H9 (cell line): ENCODE results near the gene EEF1A2. TPM values are rescaled to one million over a fixed set of nuclear protein-coding genes. Genes with fewer than 3 reads are reported as not detected.
A peak's percentile ranks its signal among the peaks of the same experiment; 100 is the strongest.

ENCODE experiments used
- DNase-seq: peaks from one replicate; pipeline ENCODE4 v3.0.0-alpha.2; 2017
- H2AFZ ChIP-seq: one replicate; pipeline ENCODE4 v1.6.1; 2013; ENCODE audit warnings: mild to moderate bottlenecking, low read length, control low read depth, moderate library complexity
- H2AK5ac ChIP-seq: 2 replicates; pipeline ENCODE4 v1.6.1; 2013; ENCODE audit warnings: low read length, control low read depth, mixed read lengths; ENCODE audit not compliant: insufficient read length
- H2BK120ac ChIP-seq: one replicate; pipeline ENCODE4 v1.6.1; 2013; ENCODE audit warnings: low read depth, mild to moderate bottlenecking, low read length, control low read depth, inconsistent platforms; ENCODE audit not compliant: poor library complexity, severe bottlenecking
- H2BK12ac ChIP-seq: 2 replicates; pipeline ENCODE4 v1.6.1; 2013; ENCODE audit warnings: low read length, control low read depth, mixed read lengths, low read depth; ENCODE audit not compliant: insufficient read length
- H2BK15ac ChIP-seq: 2 replicates; pipeline ENCODE4 v1.6.1; 2013; ENCODE audit warnings: low read depth, low read length, control low read depth
- H2BK20ac ChIP-seq: one replicate; pipeline ENCODE4 v1.6.1; 2013; ENCODE audit warnings: low read depth, mild to moderate bottlenecking, low read length, control low read depth, inconsistent platforms; ENCODE audit not compliant: poor library complexity, severe bottlenecking
- H2BK5ac ChIP-seq: 2 replicates; pipeline ENCODE4 v1.6.1; 2013; ENCODE audit warnings: low read length, control low read depth, mixed read lengths; ENCODE audit not compliant: insufficient read length
- H3K14ac ChIP-seq: 2 replicates; pipeline ENCODE4 v1.6.1; 2013; ENCODE audit warnings: low read length, control low read depth; ENCODE audit not compliant: insufficient read depth
- H3K18ac ChIP-seq: 2 replicates; pipeline ENCODE4 v1.6.1; 2013; ENCODE audit warnings: low read depth, mild to moderate bottlenecking, mixed read lengths, low read length, control low read depth; ENCODE audit not compliant: insufficient read length
- H3K23ac ChIP-seq: 2 replicates; pipeline ENCODE4 v1.6.1; 2013; ENCODE audit warnings: low read length, control low read depth, mixed read lengths, low read depth; ENCODE audit not compliant: insufficient read length
- H3K23me2 ChIP-seq: 2 replicates; pipeline ENCODE4 v1.6.1; 2013; ENCODE audit warnings: low read depth, mild to moderate bottlenecking, mixed read lengths, low read length, control low read depth; ENCODE audit not compliant: insufficient read length, poor library complexity, severe bottlenecking
- H3K27ac ChIP-seq: 2 replicates; pipeline ENCODE4 v1.5.1; 2013; ENCODE audit warnings: low read length, control low read depth, mixed read lengths, low read depth; ENCODE audit not compliant: insufficient read length
- H3K27me3 ChIP-seq: 2 replicates; pipeline ENCODE4 v1.6.1; 2013; ENCODE audit warnings: low read length, control low read depth, inconsistent platforms; ENCODE audit not compliant: insufficient read depth
- H3K4ac ChIP-seq: 2 replicates; pipeline ENCODE4 v1.6.1; 2013; ENCODE audit warnings: low read depth, mild to moderate bottlenecking, control low read depth, inconsistent platforms, low read length, moderate library complexity
- H3K4me1 ChIP-seq: 2 replicates; pipeline ENCODE4 v1.6.1; 2013; ENCODE audit warnings: low read length, control low read depth, inconsistent platforms; ENCODE audit not compliant: insufficient read depth
- H3K4me2 ChIP-seq: 2 replicates; pipeline ENCODE4 v1.6.1; 2013; ENCODE audit warnings: low read length, control low read depth, mixed read lengths; ENCODE audit not compliant: insufficient read length, insufficient read depth
- H3K56ac ChIP-seq: 2 replicates; pipeline ENCODE4 v1.6.1; 2013; ENCODE audit warnings: low read depth, mild to moderate bottlenecking, mixed read lengths, low read length, control low read depth; ENCODE audit not compliant: insufficient read length
- H3K79me1 ChIP-seq: 2 replicates; pipeline ENCODE4 v1.6.1; 2013; ENCODE audit warnings: low read depth, mild to moderate bottlenecking, moderate library complexity, low read length, control low read depth, inconsistent platforms; ENCODE audit not compliant: insufficient read depth, poor library complexity, severe bottlenecking
- H3K79me2 ChIP-seq: 2 replicates; pipeline ENCODE4 v1.6.1; 2013; ENCODE audit warnings: low read length, control low read depth, inconsistent platforms; ENCODE audit not compliant: insufficient read depth
- H3K9ac ChIP-seq: 2 replicates; pipeline ENCODE4 v1.6.1; 2013; ENCODE audit warnings: low read length, control low read depth, mixed read lengths; ENCODE audit not compliant: insufficient read length; ENCODE audit errors: extremely low read depth
- H3K9me3 ChIP-seq: one replicate; pipeline ENCODE4 v1.6.1; 2013; ENCODE audit warnings: low read depth, low read length, inconsistent platforms; ENCODE audit not compliant: control insufficient read depth
- H3T11ph ChIP-seq: one replicate; pipeline ENCODE4 v1.6.1; 2013; ENCODE audit warnings: mild to moderate bottlenecking, low read length, control low read depth, inconsistent platforms
- H4K20me1 ChIP-seq: one replicate; pipeline ENCODE4 v1.6.1; 2013; ENCODE audit not compliant: control insufficient read depth, insufficient read length, insufficient read depth
- H4K5ac ChIP-seq: 2 replicates; pipeline ENCODE4 v1.6.1; 2013; ENCODE audit warnings: low read depth, mild to moderate bottlenecking, mixed read lengths, low read length, control low read depth; ENCODE audit not compliant: insufficient read length
- H4K8ac ChIP-seq: replicated peaks from 2 replicates; pipeline ENCODE4 v1.6.1; 2013; ENCODE audit warnings: low read length, control low read depth, mixed read lengths, low read depth; ENCODE audit not compliant: insufficient read length
- H4K91ac ChIP-seq: 2 replicates; pipeline ENCODE4 v1.6.1; 2013; ENCODE audit warnings: low read depth, mild to moderate bottlenecking, moderate library complexity, mixed read lengths, low read length, control low read depth; ENCODE audit not compliant: insufficient read length
- H3K27ac Mint-ChIP-seq, 3 experiments: 2 replicates in 2 of 3; 3 replicates in 1 of 3; pipeline ENCODE4 v1.8.0; 2020 to 2021; ENCODE audit warnings: mixed read lengths in 3 of 3, mild to moderate bottlenecking in 1 of 3, moderate library complexity in 1 of 3
- H3K27me3 Mint-ChIP-seq: 2 replicates; pipeline ENCODE4 v1.8.0; 2021; ENCODE audit warnings: low read depth, mild to moderate bottlenecking, moderate library complexity, mixed read lengths
- H3K36me3 Mint-ChIP-seq, 3 experiments: 2 replicates in 2 of 3; 3 replicates in 1 of 3; pipeline ENCODE4 v1.8.0; 2020 to 2021; ENCODE audit warnings: low read depth in 3 of 3, mixed read lengths in 3 of 3; ENCODE audit not compliant: insufficient read depth in 1 of 3
- H3K4me1 Mint-ChIP-seq, 2 experiments: 2 replicates each; pipeline ENCODE4 v1.8.0; 2020; ENCODE audit warnings: mixed read lengths in 2 of 2
- H3K4me3 Mint-ChIP-seq, 2 experiments: 2 replicates in 1 of 2; 3 replicates in 1 of 2; pipeline ENCODE4 v1.8.0; 2020 to 2021; ENCODE audit warnings: mild to moderate bottlenecking in 2 of 2, mixed read lengths in 2 of 2, moderate library complexity in 1 of 2
- H3K9me3 Mint-ChIP-seq, 2 experiments: 2 replicates in 1 of 2; 3 replicates in 1 of 2; pipeline ENCODE4 v1.8.0; 2020; ENCODE audit warnings: mild to moderate bottlenecking in 2 of 2, mixed read lengths in 2 of 2, moderate library complexity in 1 of 2
- CTCF ChIP-seq: fragments of 200-600 bp; sonication (generic); conservative IDR thresholded peaks from 3 replicates; pipeline ENCODE4 v1.8.0; 2021; ENCODE audit warnings: antibody characterized with exemption, mild to moderate bottlenecking
- WGBS: extraction: QIAGEN DNeasy Blood & Tissue Kit; methylation state at CpG from one replicate; pipeline ENCODE4 v1.1.7; 2013; ENCODE audit warnings: missing lambda C conversion rate, low lambda C conversion rate, mixed read lengths; ENCODE audit not compliant: insufficient read length; ENCODE audit errors: extremely low coverage; 5-methylcytosine and 5-hydroxymethylcytosine counted together
- total RNA-seq: library from RNA; stranded (reverse); gene quantifications from 2 replicates; pipeline ENCODE4 v1.2.1, GENCODE V29; 2021

EEF1A2 gene
- total RNA-seq, 1 experiment from 2014 or later = 27.4 TPM

- no peak overlapping the region for H3K14ac ChIP-seq
- WGBS = no CpG with 5 or more reads among the region's 33 CpGs
- H4K8ac ChIP-seq = no peak overlapping the region
- no peaks in the 10 kb centered on the region for H3K23me2 ChIP-seq
- H3K27ac ChIP-seq = no peak overlapping the region
- H3K23ac ChIP-seq = no peak overlapping the region
- Mint-ChIP-seq H3K9me3 (peaks cover 14 to 51% of the 10 kb centered on the region in 2 experiments), H3K27me3 (peaks cover 78% of the 10 kb centered on the region), H3K36me3 (peaks cover 0 to 29% (median 0%) of the 10 kb centered on the region in 3 experiments; a peak in 3 of 7 replicates), H3K4me1 (no peaks in the 10 kb centered on the region), H3K27ac (peak overlapping the region in 1 of 3 experiments; percentile 90; a peak in 1 of 7 replicates), H3K4me3 (no peak overlapping the region)
- no peak overlapping the region for H3K56ac ChIP-seq
- no peaks in the 10 kb centered on the region for H3K27me3 ChIP-seq
- no peaks in the 10 kb centered on the region for H3K79me2 ChIP-seq
- no peak for DNase-seq
- no peak overlapping the region for H4K5ac ChIP-seq
- H2BK15ac ChIP-seq = no peak overlapping the region
- H2AK5ac ChIP-seq = no peak overlapping the region
- no peak overlapping the region for H2BK5ac ChIP-seq
- H2BK12ac ChIP-seq = no peak overlapping the region
- H3K4me2 ChIP-seq = no peak overlapping the region
- H2BK20ac ChIP-seq = no peak overlapping the region
- H3K4me1 ChIP-seq = no peaks in the 10 kb centered on the region
- no peaks in the 10 kb centered on the region for H3K9me3 ChIP-seq
- no peak overlapping the region for H4K91ac ChIP-seq
- no peak overlapping the region for H3K18ac ChIP-seq
- no peaks in the 10 kb centered on the region for H4K20me1 ChIP-seq
- H2BK120ac ChIP-seq = no peak overlapping the region
- H3K4ac ChIP-seq = no peak overlapping the region
- no peak overlapping the region for H3K9ac ChIP-seq
- no peak overlapping the region for H3T11ph ChIP-seq
- TF ChIP-seq CTCF = no peak
- no peak overlapping the region for H2AFZ ChIP-seq
- H3K79me1 ChIP-seq = no peaks in the 10 kb centered on the region
Measured at GRCh38 chr20:63508072-63508768, 9.3 kb upstream of the EEF1A2 start.
